Prostate gland (tissue), 2 donors: ENCODE results near the gene ANO10. TPM values are rescaled to one million over a fixed set of nuclear protein-coding genes. Genes with fewer than 3 reads are reported as not detected.

Experiments
- DNase-seq: peaks from one replicate; pipeline ENCODE4 v3.0.0-alpha.2; 2019; ENCODE audit warnings: low spot score
- H3K27ac ChIP-seq, 2 donors: fragments of 200-600 bp; sonication (generic); 2 replicates each; pipeline ENCODE4 v1.5.1; 2017 to 2019
- H3K27me3 ChIP-seq: fragments of 200-600 bp; sonication (generic); replicated peaks from 2 replicates; pipeline ENCODE4 v1.5.1; 2019; ENCODE audit not compliant: insufficient read depth
- H3K36me3 ChIP-seq, 2 donors: fragments of 200-600 bp; sonication (generic); 1 replicate in 1 of 2; 2 replicates in 1 of 2; pipeline versions ENCODE4 v1.5.1 to v1.8.1; 2017 to 2019
- H3K4me1 ChIP-seq: fragments of 200-600 bp; sonication (generic); replicated peaks from 2 replicates; pipeline ENCODE4 v1.5.1; 2019
- H3K4me3 ChIP-seq, 2 donors: fragments of 200-600 bp; sonication (generic); 2 replicates each; pipeline ENCODE4 v1.5.1; 2017 to 2019
- H3K9me3 ChIP-seq: fragments of 200-600 bp; sonication (generic); 2 replicates; pipeline ENCODE4 v1.5.1; 2017
- CTCF ChIP-seq, 4 experiments: fragments of 200-600 bp in 2 of 4; fragments of 450-650 bp in 2 of 4; sonication (generic) in 2 of 4; IDR thresholded peaks; 1 replicate in 3 of 4; 2 replicates in 1 of 4; pipeline ENCODE4 v1.5.1; 2016 to 2019; ENCODE audit warnings: antibody characterized with exemption in 4 of 4, mild to moderate bottlenecking in 2 of 4, moderate library complexity in 2 of 4
- POLR2A ChIP-seq: fragments of 450-650 bp; IDR thresholded peaks from one replicate; pipeline ENCODE4 v1.6.1; 2016; ENCODE audit warnings: antibody characterized with exemption, mild to moderate bottlenecking
- POLR2AphosphoS5 ChIP-seq: sonication (generic); formaldehyde crosslinking; IDR thresholded peaks from one replicate; pipeline ENCODE4 v1.6.1; 2017; ENCODE audit warnings: antibody characterized with exemption
- WGBS: methylation state at CpG from one replicate; pipeline ENCODE4 v1.1.5; 2018; 5-methylcytosine and 5-hydroxymethylcytosine counted together
- intact Hi-C: fragments of 100-400 bp; cut with DNase I; formaldehyde crosslinking; loops from one replicate; pipeline ENCODE4 v1.14.2; 2022
- total RNA-seq, 2 donors: library from RNA; depleted of rRNA; stranded (reverse); fragments of >200 nt; gene quantifications; one replicate each; pipeline ENCODE4 v1.1.0, GENCODE V29; 2016

Gene ANO10
- total RNA-seq, 2 donors from 2014 or later, result 12.4 to 17.7 TPM

GRCh38 chr3:43423639-43424038, 198.2 kb downstream of the ANO10 start:
- H3K27ac ChIP-seq, result no peak overlapping the region
- H3K27me3 ChIP-seq, result no peaks in the 10 kb centered on the region
- H3K4me3 ChIP-seq, result no peak overlapping the region
- no peaks in the 10 kb centered on the region for H3K9me3 ChIP-seq
- peaks cover 5% of the 10 kb centered on the region for H3K4me1 ChIP-seq
- H3K36me3 ChIP-seq, result no peaks in the 10 kb centered on the region
- no peak for DNase-seq
- TF ChIP-seq POLR2A (no peak), CTCF (IDR thresholded peaks at IDR 0.05) (no peak), POLR2AphosphoS5 (no peak)
- whole genome bisulfite sequencing, result 51% methylated on average over 3 of the region's 3 CpGs
- intact Hi-C loops, result no loop called here

- no peaks in the 10 kb centered on the region for H3K9me3 ChIP-seq
- H3K4me3 ChIP-seq, result no peak overlapping the region
- TF ChIP-seq POLR2AphosphoS5 (peak; percentile 11), POLR2A (no peak)
- 35% methylated on average over 3 of the region's 3 CpGs for WGBS
- no peak for DNase-seq
- H3K27ac ChIP-seq, result no peak overlapping the region
- peaks cover 5% of the 10 kb centered on the region for H3K4me1 ChIP-seq
- H3K27me3 ChIP-seq, result no peaks in the 10 kb centered on the region
- intact Hi-C loops, result no loop called here
- no peaks in the 10 kb centered on the region for H3K36me3 ChIP-seq
These were observed 198.7 kb downstream of the ANO10 start for GRCh38 chr3:43423142-43423541.

GRCh38 chr3:43418601-43419272, 203.1 kb downstream of the ANO10 start:
- no peaks in the 10 kb centered on the region for H3K9me3 ChIP-seq
- H3K36me3 ChIP-seq, result no peaks in the 10 kb centered on the region
- H3K27ac ChIP-seq, result no peak overlapping the region
- H3K4me3 ChIP-seq, result no peak overlapping the region
- no peaks in the 10 kb centered on the region for H3K27me3 ChIP-seq
- peaks cover 5% of the 10 kb centered on the region for H3K4me1 ChIP-seq
- 53% methylated on average over 8 of the region's 8 CpGs for WGBS
- no peak for TF ChIP-seq CTCF (IDR thresholded peaks at IDR 0.05)
- peak; percentile 10 for TF ChIP-seq POLR2AphosphoS5
- no peak for DNase-seq
- intact Hi-C loops, result no loop called here

GRCh38 chr3:43417133-43417532, 204.7 kb downstream of the ANO10 start:
- Histone ChIP-seq H3K27ac (no peak overlapping the region), H3K9me3 (no peaks in the 10 kb centered on the region), H3K4me3 (no peak overlapping the region), H3K27me3 (no peaks in the 10 kb centered on the region), H3K4me1 (no peaks in the 10 kb centered on the region), H3K36me3 (no peaks in the 10 kb centered on the region)
- TF ChIP-seq CTCF (IDR thresholded peaks at IDR 0.05) (no peak), POLR2AphosphoS5 (no peak), POLR2A (no peak)
- intact Hi-C loops, result no loop called here
- WGBS, result 87% methylated on average over 11 of the region's 11 CpGs
- no peak for DNase-seq

- Histone ChIP-seq H3K4me3 (no peak overlapping the region), H3K27ac (no peak overlapping the region), H3K4me1 (no peaks in the 10 kb centered on the region), H3K27me3 (no peaks in the 10 kb centered on the region), H3K36me3 (no peaks in the 10 kb centered on the region), H3K9me3 (no peaks in the 10 kb centered on the region)
- DNase-seq, result no peak
- WGBS, result 100% methylated on average over 5 of the region's 5 CpGs
- intact Hi-C loops, result no loop called here
- TF ChIP-seq POLR2AphosphoS5, result no peak
These were observed 206.7 kb downstream of the ANO10 start for GRCh38 chr3:43415088-43415487.

- H3K9me3 ChIP-seq, result no peaks in the 10 kb centered on the region
- 53% methylated on average over 7 of the region's 7 CpGs for WGBS
- TF ChIP-seq POLR2AphosphoS5 (no peak), CTCF (IDR thresholded peaks at IDR 0.05) (no peak), POLR2A (no peak)
- no peak overlapping the region for H3K27ac ChIP-seq
- no peak for DNase-seq
- H3K4me3 ChIP-seq, result no peak overlapping the region
- H3K27me3 ChIP-seq, result no peaks in the 10 kb centered on the region
- no peaks in the 10 kb centered on the region for H3K36me3 ChIP-seq
- H3K4me1 ChIP-seq, result no peaks in the 10 kb centered on the region
- intact Hi-C loops, result no loop called here
These were observed 208.0 kb downstream of the ANO10 start for GRCh38 chr3:43413676-43414368.
